PC-9 (cell line): ENCODE measurements around the gene MCEMP1.

Experiments used
- CTCF ChIP-seq: fragments of 200-600 bp; sonication (generic); conservative IDR thresholded peaks from 2 replicates; pipeline ENCODE4 v1.6.1; 2017; ENCODE audit warnings: mixed run types, antibody characterized with exemption, mild to moderate bottlenecking, moderate library complexity
- EZH2 ChIP-seq: fragments of 200-600 bp; sonication (generic); IDR thresholded peaks from 2 replicates; pipeline ENCODE4 v1.8.0; 2017; ENCODE audit warnings: antibody characterized with exemption, low read depth

- TF ChIP-seq CTCF (no peak), EZH2 (no peak)
Measured at GRCh38 chr19:7663706-7664105, 13.2 kb upstream of the MCEMP1 start.
